Measurements from ENCODE around the gene TSKU. TPM values are rescaled to one million over a fixed set of nuclear protein-coding genes. Genes with fewer than 3 reads are reported as not detected.

TSKU gene
- total and polyA plus RNA-seq, 9 of the 15 experiments (the other 6 are each of a cell fraction or from before 2014, with no cell fraction given): 0.60 to 11.9 (median 8.4) TPM

DNA sequence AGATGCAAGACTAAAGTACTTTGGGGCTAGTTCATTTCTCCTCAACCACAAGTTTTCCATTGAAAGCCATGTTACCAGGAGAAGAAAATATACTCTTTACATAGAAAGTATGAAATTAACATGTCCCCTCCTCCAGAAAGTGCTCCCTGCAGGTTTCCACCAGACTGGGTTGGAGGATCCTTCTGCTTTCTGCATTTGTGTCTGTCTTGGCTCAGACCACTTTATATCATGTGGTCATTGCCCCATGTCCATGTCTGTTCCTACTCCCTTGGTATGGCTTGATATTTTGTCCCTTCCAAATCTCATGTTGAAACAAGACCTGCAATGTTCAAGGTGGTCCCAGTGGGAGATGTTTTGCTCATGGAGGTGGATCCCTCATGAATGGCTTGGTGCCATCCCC is 49.2 kb downstream of the TSKU start:
- Histone ChIP-seq H3K27me3 (ENCODE audit: control insufficient read depth in 2 of 2, insufficient read depth in 2 of 2, low read length in 2 of 2) (no peaks in the 10 kb centered on the region), H3K4me1 (replicated peaks in 1 of 2; ENCODE audit: control insufficient read depth in 2 of 2, insufficient read depth in 2 of 2, low read length in 2 of 2) (peaks cover 16 to 17% of the 10 kb centered on the region in 2 experiments; a peak in 3 of 5 replicates), H3K4me2 (ENCODE audit: insufficient read depth, low read length) (no peak overlapping the region), H3K9me3 (replicated peaks; ENCODE audit: control insufficient read depth, insufficient read depth, low read depth, low read length) (no peaks in the 10 kb centered on the region), H4K20me1 (replicated peaks; ENCODE audit: control insufficient read depth, insufficient read depth, low read length) (no peaks in the 10 kb centered on the region), H3K27ac (ENCODE audit: extremely low read depth, low read depth, low read length) (no peak overlapping the region), H3K36me3 (ENCODE audit: control insufficient read depth, insufficient read depth, low read length) (no peaks in the 10 kb centered on the region), H3K79me2 (ENCODE audit: control insufficient read depth, insufficient read depth, low read length) (no peaks in the 10 kb centered on the region), H3K9me1 (ENCODE audit: control insufficient read depth, insufficient read depth, low read length) (no peaks in the 10 kb centered on the region), H3K9ac (ENCODE audit: insufficient read depth in 1 of 2, low read depth in 2 of 2, low read length in 2 of 2) (no peak overlapping the region), H2AFZ (ENCODE audit: low read depth, low read length) (peak overlapping the region; percentile 21; the same call in 1 of the 2 replicates), H3K4me3 (no peak overlapping the region)
- in situ Hi-C loops (cut with MboI): no loop called here
- TF ChIP-seq, protein P1, sequence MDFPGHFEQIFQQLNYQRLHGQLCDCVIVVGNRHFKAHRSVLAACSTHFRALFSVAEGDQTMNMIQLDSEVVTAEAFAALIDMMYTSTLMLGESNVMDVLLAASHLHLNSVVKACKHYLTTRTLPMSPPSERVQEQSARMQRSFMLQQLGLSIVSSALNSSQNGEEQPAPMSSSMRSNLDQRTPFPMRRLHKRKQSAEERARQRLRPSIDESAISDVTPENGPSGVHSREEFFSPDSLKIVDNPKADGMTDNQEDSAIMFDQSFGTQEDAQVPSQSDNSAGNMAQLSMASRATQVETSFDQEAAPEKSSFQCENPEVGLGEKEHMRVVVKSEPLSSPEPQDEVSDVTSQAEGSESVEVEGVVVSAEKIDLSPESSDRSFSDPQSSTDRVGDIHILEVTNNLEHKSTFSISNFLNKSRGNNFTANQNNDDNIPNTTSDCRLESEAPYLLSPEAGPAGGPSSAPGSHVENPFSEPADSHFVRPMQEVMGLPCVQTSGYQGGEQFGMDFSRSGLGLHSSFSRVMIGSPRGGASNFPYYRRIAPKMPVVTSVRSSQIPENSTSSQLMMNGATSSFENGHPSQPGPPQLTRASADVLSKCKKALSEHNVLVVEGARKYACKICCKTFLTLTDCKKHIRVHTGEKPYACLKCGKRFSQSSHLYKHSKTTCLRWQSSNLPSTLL (IDR thresholded peaks at IDR 0.05): no peak
- no peak for TF ChIP-seq XRCC3 (IDR thresholded peaks at IDR 0.05)
- no peak for TF ChIP-seq KLF10 (CRISPR knock-in tag; IDR thresholded peaks at IDR 0.05)
- TF ChIP-seq CGGBP1 (CRISPR knock-in tag; IDR thresholded peaks at IDR 0.05): no peak
- no peak for TF ChIP-seq PBX2 (CRISPR knock-in tag; IDR thresholded peaks at IDR 0.05; ENCODE audit: low read depth)
- TF ChIP-seq PBX2 (tag; conservative IDR thresholded peaks at IDR 0.05; ENCODE audit: low read depth): no peak
- no peak for TF ChIP-seq FUS (optimal IDR thresholded peaks at IDR 0.05; ENCODE audit: low read depth, low read length)
- no peak for TF ChIP-seq USF2 (CRISPR knock-in tag; IDR thresholded peaks at IDR 0.05)
- ATAC-seq: no peak
- CTCF ChIA-PET (ENCODE audit: low intra/inter-chr PET ratio): no interaction called here
- BruUV-seq (replicated peaks): no TSS peak
- POLR2A ChIA-PET: no interaction called here
- no peak for FAIRE-seq
- intact Hi-C loops (cut with micrococcal nuclease): no loop called here
- no peak for DNase-seq (ENCODE audit: extremely low read depth in 1 of 4, low spot score in 3 of 4)

Data from K562 (cell line).